ENCODE data around the gene NCK2.

The NCK2 gene

DNA sequence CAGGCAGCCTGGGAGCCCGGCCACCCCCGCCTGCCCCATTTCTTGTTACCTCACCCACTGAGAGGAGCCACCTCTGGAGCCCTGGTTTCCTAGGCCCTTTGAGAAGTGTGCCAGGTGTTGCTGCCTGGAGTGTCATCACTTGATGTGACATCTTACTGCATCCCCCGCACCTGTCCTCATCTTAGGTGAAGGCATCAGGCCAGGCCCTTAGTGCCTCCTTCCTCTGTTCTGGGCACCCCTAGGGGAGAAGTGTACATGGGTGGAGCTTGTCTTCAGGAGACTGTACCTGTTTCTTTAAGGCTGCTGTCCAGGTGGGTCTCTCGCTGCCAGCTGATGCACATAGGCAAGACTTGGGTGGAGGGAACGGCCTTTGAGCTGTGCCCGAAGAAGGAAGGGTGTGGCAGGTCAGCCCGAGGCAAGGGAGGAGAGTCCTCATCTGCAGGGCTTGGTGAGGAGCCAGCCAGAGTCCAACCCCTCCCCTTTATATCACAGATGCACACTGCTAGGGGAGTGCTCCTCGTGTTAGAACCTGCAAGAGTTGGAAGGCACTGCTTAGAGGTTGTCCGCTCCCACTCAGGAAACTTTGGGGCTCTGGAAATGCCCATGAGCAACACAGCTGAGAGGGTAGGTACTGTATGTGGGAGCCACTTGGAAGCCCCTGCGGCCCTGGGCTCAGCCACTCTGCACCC lies 45.9 kb downstream of the NCK2 start:
- DNase-seq (ENCODE audit: low read depth in 2 of 2): no peak

DNA sequence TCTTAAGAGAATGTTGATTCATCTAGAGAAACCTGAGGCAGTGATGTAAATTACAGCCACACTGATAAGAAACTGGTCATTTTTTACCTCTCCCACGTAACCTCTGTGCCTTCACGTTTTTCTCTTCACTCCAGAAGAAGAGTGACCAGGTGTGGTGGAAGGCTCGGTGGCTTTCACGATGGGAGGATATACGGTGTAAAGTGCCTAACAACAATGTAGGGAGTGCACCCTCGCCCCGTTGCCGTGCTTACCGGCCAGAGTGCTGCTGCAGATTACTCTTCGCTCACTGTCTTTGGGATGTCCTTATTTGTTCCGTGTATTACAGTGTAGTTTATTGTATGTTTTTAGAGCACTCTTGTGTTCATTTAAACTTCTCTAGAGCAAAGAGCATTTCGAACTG lies 46.5 kb downstream of the NCK2 start:
- DNase-seq (ENCODE audit: low read depth in 2 of 2): no peak

DNA sequence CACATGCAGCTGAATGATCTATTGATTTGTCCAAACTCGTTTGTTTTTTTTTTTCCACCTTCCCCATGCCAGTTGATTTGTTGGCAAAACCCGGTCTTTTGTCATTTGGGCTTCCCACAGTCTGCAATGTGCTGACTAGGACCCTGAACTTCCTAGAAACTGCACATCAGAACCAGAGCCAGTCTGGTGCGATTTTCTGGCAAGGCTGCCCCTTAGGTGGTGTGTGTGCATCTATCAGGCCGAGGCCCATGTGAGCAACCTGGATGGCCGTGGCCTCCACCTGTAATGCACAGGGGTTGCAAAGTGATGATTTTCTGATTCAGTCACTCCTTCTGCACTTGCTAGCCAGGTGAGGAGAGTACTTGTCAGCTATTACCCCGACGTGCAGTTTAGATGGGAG lies 47.8 kb downstream of the NCK2 start:
- DNase-seq (ENCODE audit: low read depth in 2 of 2): no peak

DNA sequence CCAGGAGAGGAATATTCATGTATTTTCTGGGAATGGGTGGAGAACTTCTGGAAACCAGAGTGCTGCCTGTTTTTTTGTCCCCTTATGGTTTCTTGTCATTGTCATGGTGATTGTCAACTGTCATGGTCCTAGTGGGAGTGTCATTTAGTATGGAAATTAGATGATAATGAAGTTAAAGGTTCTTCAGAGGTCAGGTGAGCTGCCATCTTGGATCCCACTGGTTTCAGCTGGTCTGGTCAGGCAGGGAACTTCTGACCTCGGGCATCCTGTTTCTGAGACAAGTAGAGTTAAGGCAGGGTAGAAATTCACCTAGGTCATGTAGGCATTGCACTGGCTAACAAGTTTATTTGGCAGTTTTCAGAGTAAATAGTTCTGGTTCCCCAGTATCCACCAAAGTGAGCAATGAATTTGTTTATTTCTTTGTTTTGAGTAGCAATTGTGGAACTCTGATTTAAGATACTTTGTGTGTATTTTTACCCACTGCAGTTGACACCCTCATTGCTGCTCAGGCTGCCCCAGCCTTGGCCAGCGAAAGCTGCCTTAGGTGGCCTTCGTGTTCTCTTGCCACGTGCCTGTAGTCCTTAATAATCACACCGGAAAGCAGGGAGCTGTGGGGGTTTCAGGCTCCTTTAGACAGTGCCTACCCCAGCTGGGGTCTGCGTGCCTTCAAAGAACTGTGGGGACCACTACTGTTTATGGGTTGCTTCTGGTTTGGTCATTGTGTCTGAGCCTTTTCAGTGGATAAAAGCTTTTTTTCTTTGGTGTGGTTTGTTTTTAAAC lies 48.7 kb downstream of the NCK2 start:
- no peak for DNase-seq (ENCODE audit: low read depth in 2 of 2)

DNA sequence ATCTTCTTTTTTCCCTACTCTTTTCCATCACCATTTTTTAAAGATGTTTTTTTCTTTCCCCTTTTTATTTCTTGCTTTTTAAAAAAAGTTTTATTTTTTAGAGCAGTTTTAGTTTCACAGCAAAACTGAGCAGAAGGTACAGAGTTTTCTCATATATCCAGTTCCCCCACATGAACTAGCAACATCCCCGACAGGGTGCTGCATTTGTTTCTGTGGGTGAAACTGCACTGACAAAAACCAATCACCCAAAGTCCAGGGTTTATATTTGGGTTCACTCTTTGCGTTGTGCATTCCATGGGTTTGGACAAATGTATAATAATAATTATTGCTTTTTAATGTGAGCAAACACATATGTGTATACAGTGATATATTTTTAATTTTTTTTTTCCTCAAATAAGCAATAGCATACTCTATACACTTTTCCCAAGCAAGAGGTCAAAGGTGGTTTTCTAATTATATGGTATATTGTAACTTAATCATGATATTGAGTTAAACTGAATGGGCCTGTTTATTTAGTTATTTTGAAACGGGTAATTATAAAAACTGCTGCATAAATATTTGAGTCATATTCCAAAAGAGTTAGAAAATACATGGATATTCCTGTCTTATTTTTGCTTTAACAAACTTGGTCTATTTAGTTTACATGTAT lies 50.3 kb downstream of the NCK2 start:
- no peak for DNase-seq (ENCODE audit: low read depth in 2 of 2)

DNA sequence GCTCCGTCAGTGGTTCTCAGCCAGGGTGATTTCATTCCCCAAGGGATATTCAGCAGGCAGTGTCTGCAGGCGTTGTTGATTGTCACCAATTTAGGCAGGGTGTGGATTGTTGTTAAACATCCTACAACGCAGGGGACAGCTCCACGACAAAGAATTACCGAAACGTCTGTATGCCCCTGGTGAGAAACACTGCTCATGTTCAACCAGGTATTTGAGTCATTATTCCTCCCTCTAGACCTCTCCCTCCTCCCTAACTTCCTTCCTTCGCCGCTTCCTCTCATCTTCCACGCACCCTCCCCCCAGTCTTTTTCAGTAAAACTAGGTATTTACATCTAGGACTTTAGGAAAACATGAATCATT lies 50.8 kb downstream of the NCK2 start:
- no peak for DNase-seq (ENCODE audit: low read depth in 2 of 2)

DNA sequence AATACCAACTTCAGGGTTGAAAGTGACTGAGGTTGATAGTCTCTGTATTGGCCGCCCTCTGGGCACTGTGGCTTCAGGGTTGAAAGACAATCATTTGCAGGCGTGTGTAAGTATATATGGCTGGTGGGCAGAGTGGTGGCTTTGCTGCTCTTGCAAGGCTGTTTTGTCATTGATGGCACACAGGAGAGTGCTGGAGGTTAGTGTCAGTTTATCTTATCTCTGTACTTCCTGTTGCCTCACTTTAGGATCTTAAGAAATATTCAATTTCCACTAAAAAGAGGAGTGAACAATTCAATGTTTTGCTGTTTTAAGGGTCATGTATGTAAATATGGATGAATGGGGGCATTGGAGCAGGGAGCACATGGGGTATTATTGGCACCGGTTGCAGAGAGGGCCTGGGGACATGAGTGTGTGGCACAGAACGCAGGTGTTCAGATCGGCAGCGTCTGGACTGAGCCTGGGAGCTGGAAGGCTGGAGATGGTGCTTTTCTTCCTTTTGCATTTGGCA lies 51.5 kb downstream of the NCK2 start:
- no peak for DNase-seq (ENCODE audit: low read depth in 2 of 2)

DNA sequence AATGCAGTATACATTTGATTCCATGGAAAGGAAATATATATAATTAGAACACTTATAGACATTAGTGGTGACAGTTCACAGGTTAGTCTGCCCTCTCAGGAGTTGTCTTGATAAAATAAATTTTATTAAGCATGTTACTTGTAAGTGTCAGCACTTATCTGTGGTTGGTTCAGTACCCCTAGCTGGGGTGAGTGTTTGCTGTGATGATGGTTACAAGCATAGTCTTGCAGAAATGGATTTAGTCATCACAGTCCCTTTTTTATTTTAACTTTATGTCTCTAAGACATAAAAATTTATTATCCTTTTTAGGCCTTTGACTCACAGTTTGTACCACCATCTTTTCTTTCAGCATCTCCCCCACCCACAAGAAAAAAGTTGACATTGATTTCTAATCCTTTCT lies 52.1 kb downstream of the NCK2 start:
- no peak for DNase-seq (ENCODE audit: low read depth in 2 of 2)

DNA sequence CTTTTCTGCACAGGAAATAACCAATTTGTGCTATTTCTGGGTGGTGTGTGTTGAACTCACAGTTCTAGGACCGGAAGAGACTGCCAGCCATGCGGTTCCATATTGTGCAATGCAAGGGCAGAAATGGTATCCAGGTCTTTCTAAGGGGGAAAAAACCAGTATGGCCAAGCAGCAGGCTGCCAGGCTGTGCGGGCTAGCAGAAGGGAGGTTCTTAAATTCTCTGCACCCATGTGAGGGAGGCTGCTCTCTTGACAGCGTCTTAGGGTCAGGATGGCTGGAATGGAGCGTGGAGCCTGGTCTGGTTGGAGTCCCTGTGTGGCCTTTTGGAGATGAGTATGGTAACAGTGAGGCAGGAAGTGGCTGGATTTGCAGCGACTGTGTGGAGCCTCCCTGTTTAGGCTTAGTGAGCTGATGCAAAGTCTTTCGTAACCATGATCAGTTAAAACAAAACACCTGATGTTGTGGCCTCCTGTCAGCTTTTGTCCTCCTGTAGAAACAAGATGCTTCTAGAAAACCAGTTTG lies 52.6 kb downstream of the NCK2 start:
- DNase-seq (ENCODE audit: low read depth in 2 of 2): no peak

DNA sequence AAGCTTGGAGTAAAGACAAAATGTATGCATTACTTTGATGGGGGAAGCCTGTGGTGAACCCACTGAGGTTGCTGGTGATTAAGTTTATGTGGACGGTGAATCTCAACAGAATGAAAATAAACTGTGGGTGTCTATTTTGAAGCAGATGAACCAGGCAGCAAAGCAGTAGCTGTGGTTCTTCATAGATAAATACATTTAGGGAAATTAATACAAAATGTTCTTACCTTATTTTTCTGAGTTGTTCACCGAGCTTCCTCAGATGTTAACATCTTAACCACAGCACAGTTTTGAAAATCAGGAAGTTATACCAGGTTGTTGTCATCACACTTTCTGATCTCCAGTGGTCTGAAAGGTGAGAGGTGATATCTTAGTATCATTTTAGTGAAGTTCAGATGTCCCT lies 53.9 kb downstream of the NCK2 start:
- DNase-seq (ENCODE audit: low read depth in 2 of 2): no peak

DNA sequence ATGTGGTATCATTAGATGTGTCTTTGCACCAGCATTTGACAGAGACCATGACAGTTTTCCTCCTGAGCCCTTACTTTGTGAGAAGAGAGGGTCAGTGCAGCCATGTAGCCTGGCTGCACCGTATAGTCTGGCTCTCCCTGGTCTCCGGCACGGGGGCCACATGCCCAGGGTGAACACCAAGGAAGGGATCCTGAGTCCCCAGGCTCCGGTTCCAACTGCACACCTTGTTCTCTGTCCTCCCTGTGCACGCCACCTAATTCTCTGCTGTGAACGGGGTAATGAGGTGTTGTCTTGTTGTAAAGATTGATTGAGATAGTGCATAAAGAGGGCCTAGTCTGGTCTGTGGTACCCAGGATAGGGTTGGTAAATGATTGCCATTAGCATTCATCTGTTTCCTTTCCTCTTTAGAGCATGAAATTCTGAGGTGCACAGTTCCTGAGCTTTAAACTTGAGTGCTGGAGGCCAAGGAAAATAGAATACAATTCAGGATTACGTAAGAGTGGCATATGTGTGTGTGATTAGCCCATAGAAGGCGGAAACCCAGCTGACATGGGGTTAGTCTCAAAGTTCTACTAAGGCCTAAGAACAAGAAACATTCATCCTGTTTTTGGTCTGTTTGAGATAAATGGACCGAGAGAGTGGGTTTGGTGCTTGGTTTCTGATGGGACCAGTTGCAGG lies 55.5 kb downstream of the NCK2 start:
- no peak for DNase-seq (ENCODE audit: low read depth in 2 of 2)

DNA sequence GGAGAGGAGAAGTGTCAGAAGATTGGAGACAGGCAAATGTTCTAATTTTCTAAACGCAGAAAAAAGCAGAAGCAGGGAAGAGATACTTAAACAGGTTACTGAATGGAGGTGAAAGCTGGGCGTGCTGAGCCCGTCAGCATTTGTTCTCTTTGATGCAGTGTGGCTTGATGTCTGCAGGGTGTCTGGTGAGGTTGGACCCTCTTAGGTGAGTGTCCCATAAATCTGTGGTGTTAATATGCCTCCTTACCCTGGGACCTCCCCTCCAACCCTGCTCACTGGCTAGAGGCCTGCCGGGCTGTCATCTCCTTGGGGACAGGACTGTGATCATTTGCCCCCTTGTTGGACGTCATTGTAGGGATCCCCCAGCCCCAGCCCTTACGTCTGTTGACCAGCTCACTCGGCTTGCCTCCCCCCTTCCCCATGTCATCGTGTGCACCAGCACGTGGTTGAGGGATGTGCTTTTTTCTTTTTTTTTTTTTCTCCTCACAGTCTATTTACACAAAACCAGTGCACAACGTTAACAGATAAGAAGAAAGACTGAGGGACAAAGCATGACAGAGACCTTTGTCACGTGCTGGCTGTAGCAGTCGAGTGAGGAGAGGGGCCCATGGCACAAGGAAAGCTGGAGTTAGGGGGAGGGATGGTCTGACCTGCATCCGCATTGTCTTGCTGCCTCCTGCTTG lies 56.4 kb downstream of the NCK2 start:
- DNase-seq (ENCODE audit: low read depth in 2 of 2): no peak

DNA sequence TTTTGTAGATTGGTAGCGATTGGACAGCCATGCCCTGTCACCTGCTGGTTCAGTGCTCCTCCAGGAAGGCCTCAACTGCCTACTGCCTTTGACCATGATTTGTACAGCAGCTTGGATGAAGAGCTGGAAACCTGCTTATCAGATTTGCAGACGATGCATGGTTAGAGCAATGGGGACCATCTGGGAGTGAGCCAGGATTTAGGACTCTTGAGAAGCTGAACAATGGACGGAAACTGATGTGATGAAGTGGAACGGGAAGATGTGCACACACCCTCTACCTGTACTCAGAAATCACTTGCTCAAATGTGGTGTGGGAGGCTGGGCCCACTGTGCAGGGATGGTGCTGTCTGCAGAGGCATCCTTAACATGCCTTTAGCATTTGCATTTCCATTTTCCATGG lies 57.2 kb downstream of the NCK2 start:
- no peak for DNase-seq (ENCODE audit: low read depth in 2 of 2)

DNA sequence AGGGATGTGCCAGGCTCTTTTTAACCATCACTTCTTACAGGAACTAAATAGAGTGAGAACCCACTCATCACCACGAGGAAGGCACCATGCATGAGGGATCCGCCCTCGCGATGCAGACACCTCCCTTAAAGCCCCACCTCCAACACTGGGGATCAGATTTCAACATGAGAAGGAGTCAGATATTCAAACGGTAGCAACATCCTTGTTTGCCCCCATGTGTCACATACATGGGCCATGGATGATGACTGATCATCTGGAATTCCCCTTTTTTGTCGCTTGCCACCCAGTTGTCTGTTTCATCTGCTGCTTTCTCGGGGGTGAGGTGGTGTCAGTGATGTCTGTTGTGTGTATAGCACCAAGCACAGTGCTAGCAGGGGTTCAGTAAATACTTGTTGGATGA lies 57.9 kb downstream of the NCK2 start:
- no peak for DNase-seq (ENCODE audit: low read depth in 2 of 2)

DNA sequence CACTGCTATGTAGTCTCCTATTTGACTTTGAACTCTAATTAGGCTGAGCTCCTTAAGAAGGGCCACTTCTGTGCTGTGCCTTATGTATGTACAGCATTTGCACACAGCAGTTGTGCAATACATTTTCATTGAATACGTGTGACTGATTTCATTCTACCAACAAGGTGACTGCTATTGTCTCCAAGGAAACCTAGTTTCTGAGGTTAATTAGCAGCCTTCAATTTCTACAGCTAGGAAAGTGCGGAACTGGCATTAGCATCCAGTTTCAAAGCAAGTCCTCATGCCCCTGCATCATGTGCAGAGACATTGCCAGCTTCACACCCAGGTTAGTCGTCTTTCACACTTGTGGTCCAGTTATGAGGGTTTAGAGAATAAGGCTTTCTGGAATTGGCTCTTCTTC lies 58.6 kb downstream of the NCK2 start:
- no peak for DNase-seq (ENCODE audit: low read depth in 2 of 2)

DNA sequence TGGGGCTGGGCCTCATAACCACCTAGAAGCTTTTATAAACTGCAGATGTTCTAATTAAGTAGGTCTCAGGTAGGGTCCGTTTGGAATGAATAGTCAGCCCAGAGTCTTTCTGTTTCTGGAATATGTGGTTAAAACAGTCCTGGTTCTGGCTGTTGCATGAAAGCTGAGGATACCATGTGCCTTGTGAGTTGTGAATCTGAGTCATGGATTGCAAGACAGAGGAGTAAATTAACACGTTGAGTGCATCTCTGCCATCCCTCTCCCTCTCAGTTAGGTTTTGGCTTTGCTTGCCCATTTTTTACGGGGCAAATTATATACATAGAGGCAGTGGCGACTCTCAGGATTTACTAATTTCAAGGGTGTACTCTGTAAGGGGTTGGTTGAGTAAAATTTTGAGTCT lies 59.1 kb downstream of the NCK2 start:
- DNase-seq (ENCODE audit: low read depth in 2 of 2): no peak

DNA sequence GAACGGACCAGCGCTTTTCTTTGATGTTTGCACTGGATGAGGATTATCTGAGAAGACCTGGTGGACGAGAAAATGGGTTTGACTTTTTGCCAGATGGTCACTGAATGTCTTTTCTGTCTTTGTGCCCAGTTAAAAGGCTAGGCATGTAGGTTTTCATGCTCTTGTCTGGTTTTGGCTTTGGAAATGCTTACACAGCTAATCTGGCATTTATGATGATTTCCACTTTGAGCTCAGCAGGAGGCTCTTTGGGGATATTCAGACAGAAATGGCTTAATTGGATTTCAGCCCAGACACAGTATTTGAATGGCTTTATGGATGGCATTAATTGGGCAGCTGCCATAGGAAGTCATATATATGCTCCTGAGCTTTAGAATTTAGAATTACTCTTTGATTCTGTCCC lies 59.6 kb downstream of the NCK2 start:
- no peak for DNase-seq (ENCODE audit: low read depth in 2 of 2)

DNA sequence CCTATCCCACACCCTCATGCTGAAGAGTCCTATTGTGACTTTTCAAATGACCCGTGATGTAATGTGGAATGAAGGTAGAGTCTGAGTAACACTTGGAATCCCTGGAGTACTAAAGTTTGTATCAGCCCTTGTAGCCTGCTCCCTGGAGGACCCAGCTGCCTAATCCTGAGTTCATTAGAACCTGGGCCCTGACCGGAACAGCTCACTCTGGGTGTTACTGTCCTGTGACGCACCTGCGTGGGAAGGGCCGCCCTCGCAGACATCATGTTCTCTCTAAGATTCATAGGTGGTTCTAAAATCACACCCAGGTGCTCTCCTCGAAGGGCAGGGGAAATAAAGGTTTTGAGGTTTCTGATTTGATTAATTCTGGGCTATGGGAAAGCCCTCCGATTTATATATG lies 62.3 kb downstream of the NCK2 start:
- no peak for DNase-seq (ENCODE audit: low read depth in 2 of 2)

DNA sequence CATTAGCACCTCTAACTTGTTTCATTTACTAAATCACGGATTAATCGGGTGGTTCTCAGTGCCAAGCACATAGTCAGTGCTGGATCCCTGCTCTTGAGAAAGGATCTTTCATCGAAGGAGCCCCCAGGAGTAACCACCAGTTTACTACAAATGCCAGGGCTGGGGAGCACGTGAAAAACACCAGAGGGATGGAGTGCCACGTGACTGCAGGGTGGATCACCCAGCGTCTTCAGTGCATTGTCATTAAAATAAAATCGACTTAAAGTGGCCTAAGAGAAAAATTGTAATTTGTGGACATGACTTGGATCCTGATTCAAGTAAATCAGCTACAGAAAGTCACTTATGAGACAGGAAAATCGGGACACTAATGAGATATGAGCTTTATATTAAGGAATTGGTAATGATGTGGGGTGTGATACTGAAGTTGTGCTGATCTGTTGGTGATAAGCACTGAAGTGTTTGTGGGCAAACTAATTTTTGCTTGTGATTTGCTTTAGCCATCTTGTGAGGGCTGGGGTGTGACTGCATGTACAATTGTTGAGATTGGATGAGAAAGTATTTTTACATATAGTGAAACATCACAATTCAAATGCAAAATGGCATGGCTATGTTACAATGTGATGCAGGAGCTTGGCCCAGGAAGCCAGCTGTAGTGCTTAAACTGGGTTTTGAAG lies 63.8 kb downstream of the NCK2 start:
- DNase-seq (ENCODE audit: low read depth in 2 of 2): no peak

DNA sequence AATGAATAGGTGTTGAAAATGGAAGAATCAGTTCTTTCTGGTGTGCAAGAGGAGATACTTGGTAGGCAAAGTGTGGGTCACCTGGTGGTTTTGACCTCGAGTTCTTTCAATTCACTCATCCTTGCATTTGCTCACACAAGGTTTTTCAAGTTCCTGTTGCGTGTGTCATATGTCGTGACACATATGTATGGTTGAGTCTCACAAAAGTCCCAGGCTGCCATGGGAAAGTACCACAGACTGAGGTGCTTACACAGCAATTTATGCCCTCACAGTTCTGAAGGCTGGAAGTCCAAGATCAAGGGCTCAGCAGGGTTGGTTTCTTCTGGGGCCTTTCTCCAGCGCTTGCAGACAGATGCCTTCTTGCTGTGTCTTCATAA lies 64.4 kb downstream of the NCK2 start:
- DNase-seq (ENCODE audit: low read depth in 2 of 2): no peak

DNA sequence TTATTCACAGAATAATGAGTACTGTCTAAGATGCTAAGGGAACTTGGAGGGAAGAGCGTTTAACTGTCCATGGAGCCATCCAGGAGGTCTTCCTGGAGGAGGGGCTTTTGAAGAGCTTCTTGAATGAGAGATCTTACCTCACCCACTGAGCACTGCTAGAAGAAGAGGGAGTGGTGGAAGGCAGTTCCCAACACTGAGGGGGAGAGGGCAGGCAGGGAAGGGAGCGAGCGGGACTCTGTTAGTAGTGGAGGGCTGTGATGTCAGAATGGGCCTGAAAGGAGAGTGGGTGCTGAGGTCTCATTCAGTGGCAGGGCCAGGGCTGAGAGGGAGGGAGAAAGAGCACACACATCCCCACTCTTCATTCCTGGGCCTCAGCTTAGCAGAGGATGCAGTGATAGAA lies 65.0 kb downstream of the NCK2 start:
- DNase-seq (ENCODE audit: low read depth in 2 of 2): no peak
